Psoas muscle (tissue), 8 donors: ENCODE data around the gene CYP2D6. TPM values are rescaled to one million over a fixed set of nuclear protein-coding genes. Genes with fewer than 3 reads are reported as not detected.
A peak's percentile ranks its signal among the peaks of the same experiment; 100 is the strongest.
"Not testable (repeated sequence)": the region's sequence is repeated elsewhere in the genome, so short reads cannot be mapped to it uniquely, and the experiment has no call there.

Experiments used
- ATAC-seq, 4 donors: fragments of 200-7000 bp; cut with Tn5 transposase; one replicate each; pipeline ENCODE4 v1.9.1; 2020; ENCODE audit warnings: moderate library complexity in 3 of 4, mild to moderate bottlenecking in 2 of 4
- DNase-seq, 2 donors: peaks; one replicate each; pipeline ENCODE4 v3.0.0-alpha.2; 2020
- H3K27ac ChIP-seq: fragments of 200-600 bp; one replicate; pipeline ENCODE4 v1.8.0; 2022
- H3K27me3 ChIP-seq, 3 donors: fragments of 200-600 bp in 1 of 3; one replicate each; pipeline versions ENCODE4 v1.6.1 to v1.8.0; 2013 to 2022; ENCODE audit warnings: low read length in 2 of 3, mild to moderate bottlenecking in 2 of 3, moderate library complexity in 1 of 3; ENCODE audit not compliant: insufficient read depth in 3 of 3
- H3K36me3 ChIP-seq, 2 donors: fragments of 200-600 bp in 1 of 2; one replicate each; pipeline versions ENCODE4 v1.6.1 to v1.8.0; 2013 to 2022; ENCODE audit warnings: low read depth in 1 of 2, mild to moderate bottlenecking in 1 of 2, moderate library complexity in 1 of 2; ENCODE audit not compliant: insufficient read depth in 1 of 2
- H3K4me1 ChIP-seq: fragments of 200-600 bp; one replicate; pipeline ENCODE4 v1.8.0; 2022
- H3K4me3 ChIP-seq: fragments of 200-600 bp; one replicate; pipeline ENCODE4 v1.8.0; 2022; ENCODE audit warnings: mild to moderate bottlenecking
- H3K9me3 ChIP-seq: fragments of 200-600 bp; one replicate; pipeline ENCODE4 v1.8.0; 2022
- WGBS, 3 donors: extraction: QIAGEN DNeasy Blood & Tissue Kit; methylation state at CpG; one replicate each; pipeline versions ENCODE4 v1.1.6 to v1.1.7; 2013; 5-methylcytosine and 5-hydroxymethylcytosine counted together
- intact Hi-C, 2 donors: fragments of 100-400 bp; cut with DNase I; formaldehyde crosslinking; loops; one replicate each; pipeline versions ENCODE4 v1.11.0 to v1.14.2; 2022
- polyA plus RNA-seq, 3 donors: library from polyadenylated mRNA; stranded (reverse); fragments of 200-250 nt; gene quantifications; one replicate each; pipeline ENCODE4 v1.2.3, GENCODE V29; 2013
- total RNA-seq, 4 donors: library from RNA; stranded (reverse); fragmentation: NEBNext Ultra II Directional in 2 of 4; extraction: Animal tissue kit (Norgen Biotek cat#: 25700) in 2 of 4; gene quantifications; one replicate each; pipeline versions ENCODE4 v1.2.1 to v1.2.4, GENCODE V29; 2021 to 2023
- TF ChIP-seq, protein P1 (sequence below): fragments of 200-600 bp; IDR thresholded peaks from one replicate; pipeline ENCODE4 v1.8.0; 2022; ENCODE audit warnings: antibody characterized with exemption
- donor health status: healthy with polysubstance abuse.
- donor health status: DM: no; HTN: no; CAD: no; lungs with moderate emphysema.
- donor health status: Bipolar disorder and iron deficiency.
- donor health status: healthy.
- donor health status: DM: yes; HTN: yes; CAD: no.
- donor health status: DM: no; HTN: no; CAD: no.
- donor health status: DM: no; HTN: no; CAD: no.
- donor health status: DM: yes; HTN: yes; CAD: no.

The CYP2D6 gene
- total and polyA plus RNA-seq, 7 donors: 0.03 to 0.44 (median 0.21) TPM; not detected in 1

DNA sequence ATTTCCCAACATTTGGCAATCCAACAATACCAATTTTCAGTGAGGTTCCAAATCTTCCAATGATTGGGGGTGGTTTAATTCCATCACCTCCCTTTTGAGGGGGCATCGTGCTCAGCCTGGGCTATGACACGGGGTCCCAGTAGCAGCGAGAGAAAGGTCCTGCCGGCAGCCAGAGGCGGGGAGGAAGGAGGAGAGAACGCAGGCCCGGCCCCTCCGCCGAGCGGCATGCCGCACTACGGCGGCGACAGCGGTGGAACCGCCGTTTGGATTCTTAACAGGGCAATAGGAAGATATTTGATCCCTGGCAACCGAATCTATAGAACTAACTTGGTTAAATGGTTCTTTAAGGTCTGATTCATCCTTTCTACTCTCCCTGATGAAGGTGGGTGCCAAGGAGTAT lies 21.8 kb downstream of the CYP2D6 start:
- Histone ChIP-seq H3K4me3 (no peak overlapping the region), H3K4me1 (no peaks in the 10 kb centered on the region), H3K9me3 (peaks cover 5% of the 10 kb centered on the region), H3K27ac (no peak overlapping the region), H3K27me3 (no peaks in the 10 kb centered on the region), H3K36me3 (no peaks in the 10 kb centered on the region)
- intact Hi-C loops: no loop called here
- TF ChIP-seq, protein P1, sequence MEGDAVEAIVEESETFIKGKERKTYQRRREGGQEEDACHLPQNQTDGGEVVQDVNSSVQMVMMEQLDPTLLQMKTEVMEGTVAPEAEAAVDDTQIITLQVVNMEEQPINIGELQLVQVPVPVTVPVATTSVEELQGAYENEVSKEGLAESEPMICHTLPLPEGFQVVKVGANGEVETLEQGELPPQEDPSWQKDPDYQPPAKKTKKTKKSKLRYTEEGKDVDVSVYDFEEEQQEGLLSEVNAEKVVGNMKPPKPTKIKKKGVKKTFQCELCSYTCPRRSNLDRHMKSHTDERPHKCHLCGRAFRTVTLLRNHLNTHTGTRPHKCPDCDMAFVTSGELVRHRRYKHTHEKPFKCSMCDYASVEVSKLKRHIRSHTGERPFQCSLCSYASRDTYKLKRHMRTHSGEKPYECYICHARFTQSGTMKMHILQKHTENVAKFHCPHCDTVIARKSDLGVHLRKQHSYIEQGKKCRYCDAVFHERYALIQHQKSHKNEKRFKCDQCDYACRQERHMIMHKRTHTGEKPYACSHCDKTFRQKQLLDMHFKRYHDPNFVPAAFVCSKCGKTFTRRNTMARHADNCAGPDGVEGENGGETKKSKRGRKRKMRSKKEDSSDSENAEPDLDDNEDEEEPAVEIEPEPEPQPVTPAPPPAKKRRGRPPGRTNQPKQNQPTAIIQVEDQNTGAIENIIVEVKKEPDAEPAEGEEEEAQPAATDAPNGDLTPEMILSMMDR: no peak
- ATAC-seq (no peak), DNase-seq (no peak)
- WGBS, 3 donors: 71 to 76% (median 75%) methylated on average over 18 of the region's 18 CpGs

DNA sequence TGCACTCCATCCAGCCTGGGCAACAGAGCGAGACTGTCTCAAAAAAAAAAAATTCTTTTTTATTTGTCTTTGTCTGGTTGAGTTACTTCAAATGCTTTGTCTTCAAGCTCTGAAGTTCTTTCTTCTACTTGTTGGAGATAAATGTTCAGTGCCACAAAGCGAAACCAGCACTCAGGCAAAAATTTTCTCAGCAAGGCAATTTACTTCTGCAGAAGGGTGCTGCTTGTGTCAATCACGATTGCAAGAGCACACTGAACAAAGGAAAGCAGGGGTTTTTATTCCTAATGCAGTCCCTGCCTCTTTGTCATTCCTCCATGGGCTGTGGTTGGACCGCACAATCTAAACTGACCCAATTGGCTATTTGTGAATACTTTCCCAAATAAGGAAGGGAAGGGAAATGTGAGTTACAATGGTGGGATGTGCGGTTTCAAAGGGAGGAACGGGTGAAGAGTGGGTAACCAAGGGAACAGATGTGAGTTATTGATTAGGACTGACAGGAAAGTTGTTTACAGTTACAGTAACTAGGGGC lies 26.2 kb downstream of the CYP2D6 start:
- 94 to 97% (median 96%) methylated on average over 6 of the region's 6 CpGs for WGBS, 3 donors
- H3K4me3 ChIP-seq, H3K27ac ChIP-seq, H3K36me3 ChIP-seq, ATAC-seq, H3K4me1 ChIP-seq, intact Hi-C loops, DNase-seq, H3K27me3 ChIP-seq: not testable (repeated sequence)
- H3K9me3 ChIP-seq: peaks cover 19% of the 10 kb centered on the region

DNA sequence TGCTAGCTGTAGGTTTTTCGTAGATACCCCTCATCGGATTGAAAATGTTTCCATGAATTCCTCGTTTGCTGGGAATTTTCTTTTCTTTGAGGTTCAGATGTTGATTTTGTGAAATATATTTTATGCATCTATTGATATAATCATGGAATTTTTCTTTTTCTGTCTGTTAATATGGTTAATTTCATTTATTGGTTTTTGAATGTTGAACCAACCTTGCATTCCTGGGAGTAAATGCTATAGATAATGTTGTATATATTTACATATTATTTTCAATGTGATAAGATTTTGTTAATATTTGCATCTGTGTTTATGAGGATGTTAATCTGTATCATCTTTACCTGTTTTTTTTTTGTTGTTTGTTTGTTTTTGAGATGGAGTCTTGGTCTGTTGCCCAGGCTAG lies 29.4 kb downstream of the CYP2D6 start:
- no peak for DNase-seq
- peaks cover 19% of the 10 kb centered on the region for H3K9me3 ChIP-seq
- TF ChIP-seq, protein P1: no peak
- WGBS, 3 donors: 95 to 98% (median 97%) methylated on average over 3 of the region's 3 CpGs
- H3K4me1 ChIP-seq: no peaks in the 10 kb centered on the region
- ATAC-seq: no peak
- H3K4me3 ChIP-seq: no peak overlapping the region
- no peaks in the 10 kb centered on the region for H3K27me3 ChIP-seq
- intact Hi-C loops: no loop called here
- H3K27ac ChIP-seq: no peak overlapping the region
- peaks cover 0 to 5% of the 10 kb centered on the region in 2 donors for H3K36me3 ChIP-seq

DNA sequence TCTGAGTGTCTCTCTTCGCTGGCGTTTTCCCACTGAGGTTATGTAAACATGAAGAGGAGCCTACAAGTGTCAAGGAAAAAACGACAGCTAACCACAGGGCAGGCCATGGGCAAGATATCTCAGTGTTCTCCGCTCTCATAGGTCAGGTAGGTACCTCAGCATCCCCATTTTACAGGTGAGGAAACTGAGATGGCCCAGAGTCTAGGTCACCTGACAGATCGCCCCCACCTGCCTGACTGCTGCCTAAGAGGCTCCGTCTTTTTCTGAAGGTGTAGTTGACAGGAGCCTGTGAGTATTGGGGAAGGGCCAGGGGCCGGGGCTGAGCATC lies 39.2 kb downstream of the CYP2D6 start:
- Histone ChIP-seq H3K4me3 (peak overlapping the region; percentile 93), H3K27me3 (no peaks in the 10 kb centered on the region), H3K4me1 (peaks cover 22% of the 10 kb centered on the region), H3K36me3 (peaks cover 2 to 17% of the 10 kb centered on the region in 2 donors), H3K9me3 (no peaks in the 10 kb centered on the region), H3K27ac (peak overlapping the region; percentile 98)
- DNase-seq (no peak), ATAC-seq (no peak)
- TF ChIP-seq, protein P1: no peak
- WGBS, 3 donors: 30 to 33% (median 32%) methylated on average over 7 of the region's 7 CpGs
- intact Hi-C loops: loop anchor here (2.0 to 5.0 kb wide), 2 partner anchors 345 to 346 kb away; no protein-coding TSS in a partner anchor

DNA sequence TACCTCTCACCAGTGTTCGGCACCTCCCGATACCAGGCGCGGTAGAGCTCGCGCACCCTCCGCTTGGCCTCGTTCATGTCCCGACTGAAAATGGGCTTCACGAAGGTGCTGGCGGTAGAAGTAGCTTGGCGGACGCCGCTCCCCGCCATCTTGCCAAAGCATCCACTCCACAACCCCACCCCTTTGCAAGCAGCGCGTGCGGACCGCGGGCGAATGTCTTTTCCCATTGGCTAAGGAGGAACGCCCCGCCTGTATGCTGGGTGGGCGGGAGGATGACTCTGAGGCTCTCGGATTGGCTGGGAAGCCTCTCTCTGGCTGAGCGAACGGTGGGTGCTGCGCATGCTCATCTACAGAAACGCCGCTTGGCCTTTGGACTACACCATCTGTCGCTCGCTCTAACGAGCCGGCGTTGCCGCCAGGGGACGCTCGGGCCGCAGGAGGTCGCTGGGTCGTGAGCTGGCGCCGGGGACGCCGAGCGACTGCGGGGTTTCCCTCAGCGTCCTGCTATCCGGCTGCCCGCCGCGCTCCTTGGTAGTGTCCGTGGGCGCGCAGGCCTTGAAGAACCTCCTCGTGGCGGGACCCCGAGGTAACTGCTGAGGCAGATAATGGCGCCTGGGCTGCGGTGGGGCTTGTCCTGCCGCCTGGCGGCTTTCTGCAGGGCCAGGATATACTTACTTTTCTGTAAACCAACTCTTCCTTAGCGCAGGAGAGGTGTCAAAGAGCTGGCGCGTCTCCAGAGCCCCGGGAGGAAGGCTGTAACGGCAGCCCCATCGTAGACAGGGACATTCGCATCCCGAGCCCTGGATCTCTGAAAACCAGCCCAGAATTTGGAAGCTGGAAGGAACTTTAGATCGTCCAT lies 39.8 kb downstream of the CYP2D6 start, which contains the start of gene NDUFA6:
Gene NDUFA6, minus strand, starts transcription at position 177 of the 859 bp plus-strand sequence. Its CDS starts 28 bp downstream, at position 149.
- Histone ChIP-seq H3K4me1 (peaks cover 23% of the 10 kb centered on the region), H3K27ac (peak within 1 kb of the TSS; percentile 98), H3K9me3 (no peaks in the 10 kb centered on the region), H3K27me3 (no peaks in the 10 kb centered on the region), H3K36me3 (peaks cover 6 to 23% of the 10 kb centered on the region in 2 donors), H3K4me3 (peak within 1 kb of the TSS; percentile 93)
- ATAC-seq: peak; percentile 92 to 96 (median 95)
- peak; percentile 99 for DNase-seq
- intact Hi-C loops: loop anchor here (2.0 to 5.0 kb wide), 2 partner anchors 346 kb away; no protein-coding TSS in a partner anchor
- WGBS, 3 donors: 0 to 1% (median 0%) methylated on average over 54 to 71 of the region's 71 CpGs
- TF ChIP-seq, protein P1: peak; percentile 93
